Stomach (tissue), 4 donors: Measurements from ENCODE around the gene SCMH1.

ENCODE experiments used
- CTCF ChIP-seq, 7 experiments: fragments of 450-650 bp in 4 of 7; fragments of 200-600 bp in 3 of 7; sonication (generic) in 3 of 7; IDR thresholded peaks; one replicate each; pipeline ENCODE4 v1.5.1; 2016 to 2019; ENCODE audit warnings: antibody characterized with exemption in 7 of 7, control low read depth in 2 of 7, mild to moderate bottlenecking in 1 of 7
- POLR2A ChIP-seq, 4 donors: fragments of 450-650 bp; IDR thresholded peaks; one replicate each; pipeline ENCODE4 v1.6.1; 2016; ENCODE audit warnings: antibody characterized with exemption in 4 of 4, control low read depth in 2 of 4, mild to moderate bottlenecking in 1 of 4, moderate library complexity in 1 of 4
- POLR2AphosphoS5 ChIP-seq, 3 donors: sonication (generic); formaldehyde crosslinking; IDR thresholded peaks; one replicate each; pipeline ENCODE4 v1.6.1; 2016; ENCODE audit warnings: antibody characterized with exemption in 3 of 3

GRCh38 chr1:41013796-41014195 is 228.3 kb downstream of the SCMH1 start:
- TF ChIP-seq CTCF (IDR thresholded peaks at IDR 0.05) (no peak), POLR2A (IDR thresholded peaks at IDR 0.05) (no peak), POLR2AphosphoS5 (IDR thresholded peaks at IDR 0.05) (no peak)
